ENCODE data around the gene CAMK1D.
A peak's percentile ranks its signal among the peaks of the same experiment; 100 is the strongest.

Gene CAMK1D

DNA sequence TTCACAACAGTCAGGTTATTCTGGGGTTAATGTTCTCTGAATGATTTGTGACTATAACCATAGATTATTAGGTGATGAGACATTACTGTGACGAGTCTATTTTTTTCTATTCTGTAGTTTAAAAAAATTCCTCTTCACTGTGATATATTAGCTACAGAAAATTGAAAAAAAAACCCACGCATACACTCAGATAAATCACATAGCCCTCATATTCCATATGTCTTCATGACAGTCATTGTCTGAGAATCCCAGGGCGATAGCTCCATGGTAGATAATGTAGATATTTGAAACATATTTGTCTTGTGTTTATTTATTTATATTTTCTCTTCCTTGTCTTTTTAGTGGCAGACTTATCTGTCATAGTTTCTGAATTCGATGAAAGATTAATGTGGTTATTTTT, 110.0 kb downstream of the CAMK1D start:
- DNase-seq (ENCODE audit: extremely low read depth in 1 of 2, low read depth in 1 of 2): no peak

DNA sequence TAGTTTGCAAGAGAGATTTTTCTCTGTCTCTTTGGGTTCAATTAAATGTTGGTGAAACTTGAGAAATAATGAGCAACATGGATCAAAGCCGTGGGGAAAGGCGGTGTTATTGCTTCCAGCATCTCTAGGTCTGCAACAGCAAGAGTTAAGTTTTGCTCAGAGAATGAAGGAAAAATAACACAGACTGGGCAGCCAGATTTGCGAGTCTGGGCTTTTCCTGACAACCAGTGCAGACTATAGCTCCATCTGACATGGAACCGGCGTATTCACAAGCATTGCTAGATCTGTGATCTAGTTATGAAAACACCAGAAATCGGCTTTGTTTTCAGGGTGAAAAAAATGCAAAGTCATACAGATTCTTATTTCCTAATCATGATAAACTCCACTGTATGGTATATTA, 110.4 kb downstream of the CAMK1D start:
- DNase-seq (ENCODE audit: extremely low read depth in 1 of 2, low read depth in 1 of 2): no peak

DNA sequence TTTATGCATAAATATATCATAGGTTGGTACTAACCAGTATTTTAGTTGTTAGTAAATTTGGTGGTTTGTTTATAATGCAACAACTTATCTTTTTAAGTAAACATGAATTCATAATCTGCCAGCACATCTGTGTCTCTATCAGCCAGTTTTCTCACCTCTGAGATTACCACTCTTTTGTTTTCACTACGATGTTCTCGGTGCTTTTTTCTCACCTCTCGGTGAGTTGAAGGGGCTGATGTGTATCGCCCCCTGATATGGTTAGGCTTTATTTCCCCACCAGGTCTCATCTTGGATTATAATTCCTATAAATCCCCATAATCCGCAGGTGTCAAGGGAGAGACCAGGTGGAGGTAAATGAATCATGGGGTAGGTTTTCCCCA, 114.1 kb downstream of the CAMK1D start:
- no peak for DNase-seq (ENCODE audit: extremely low read depth in 1 of 2, low read depth in 1 of 2)

GRCh38 chr10:12465385-12466136, 116.2 kb downstream of the CAMK1D start:
- DNase-seq (ENCODE audit: extremely low read depth in 1 of 2, low read depth in 1 of 2): no peak

- no peak for DNase-seq (ENCODE audit: extremely low read depth in 1 of 2, low read depth in 1 of 2)
These were observed 117.5 kb downstream of the CAMK1D start for GRCh38 chr10:12466704-12467305.

GRCh38 chr10:12469345-12469744, 120.0 kb downstream of the CAMK1D start:
- DNase-seq (ENCODE audit: extremely low read depth in 1 of 2, low read depth in 1 of 2): no peak

GRCh38 chr10:12470719-12471118, 121.4 kb downstream of the CAMK1D start:
- no peak for DNase-seq (ENCODE audit: extremely low read depth in 1 of 2, low read depth in 1 of 2)

GRCh38 chr10:12471135-12471534, 121.8 kb downstream of the CAMK1D start:
- no peak for DNase-seq (ENCODE audit: extremely low read depth in 1 of 2, low read depth in 1 of 2)

GRCh38 chr10:12473491-12473890, 124.1 kb downstream of the CAMK1D start:
- no peak for DNase-seq (ENCODE audit: extremely low read depth in 1 of 2, low read depth in 1 of 2)

- no peak for DNase-seq (ENCODE audit: extremely low read depth in 1 of 2, low read depth in 1 of 2)
These were observed 125.5 kb downstream of the CAMK1D start for GRCh38 chr10:12474727-12475412.

- DNase-seq (ENCODE audit: extremely low read depth in 1 of 2, low read depth in 1 of 2): no peak
These were observed 127.3 kb downstream of the CAMK1D start for GRCh38 chr10:12476656-12477055.

DNA sequence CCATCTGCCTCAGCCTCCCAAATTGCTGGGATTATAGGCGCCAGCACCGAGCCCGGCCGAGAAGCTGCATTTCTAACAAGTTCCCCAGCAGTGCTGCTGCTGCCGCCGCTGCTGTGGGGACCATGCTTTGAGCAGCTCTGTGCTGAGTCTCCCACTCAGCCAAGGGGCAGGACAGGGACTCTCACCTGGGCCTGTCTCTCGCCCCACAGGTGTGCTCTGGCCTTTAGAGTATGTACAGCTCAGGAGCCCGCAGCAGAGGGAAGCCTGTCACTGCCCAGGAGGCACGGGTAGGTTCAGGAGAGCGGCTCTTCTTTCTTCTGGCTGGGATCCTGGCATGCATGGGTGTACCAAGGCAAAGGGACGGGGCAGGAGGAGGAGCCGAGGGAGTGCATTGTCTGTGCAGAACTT, 130.1 kb downstream of the CAMK1D start:
- DNase-seq (ENCODE audit: extremely low read depth in 1 of 2, low read depth in 1 of 2): no peak

DNA sequence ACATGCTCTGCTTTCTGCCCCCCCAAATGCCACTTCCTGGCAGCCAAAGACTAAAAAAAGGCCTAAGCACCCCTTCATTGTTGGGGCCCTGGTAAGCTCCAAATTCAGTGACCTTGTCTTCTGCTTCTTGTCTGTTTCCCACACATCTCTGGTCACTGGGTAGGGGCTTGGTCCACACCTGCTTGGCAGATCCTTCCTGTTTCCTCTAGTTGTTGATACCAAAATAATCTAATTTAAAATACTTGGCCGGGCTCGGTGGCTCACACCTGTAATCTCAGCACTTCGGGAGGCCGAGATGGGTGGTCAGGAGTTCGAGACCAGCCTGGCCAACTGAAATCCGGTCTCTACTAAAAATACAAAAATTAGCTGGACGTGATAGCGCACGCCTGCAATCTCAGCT, 130.6 kb downstream of the CAMK1D start:
- DNase-seq (ENCODE audit: extremely low read depth in 1 of 2, low read depth in 1 of 2): no peak

DNA sequence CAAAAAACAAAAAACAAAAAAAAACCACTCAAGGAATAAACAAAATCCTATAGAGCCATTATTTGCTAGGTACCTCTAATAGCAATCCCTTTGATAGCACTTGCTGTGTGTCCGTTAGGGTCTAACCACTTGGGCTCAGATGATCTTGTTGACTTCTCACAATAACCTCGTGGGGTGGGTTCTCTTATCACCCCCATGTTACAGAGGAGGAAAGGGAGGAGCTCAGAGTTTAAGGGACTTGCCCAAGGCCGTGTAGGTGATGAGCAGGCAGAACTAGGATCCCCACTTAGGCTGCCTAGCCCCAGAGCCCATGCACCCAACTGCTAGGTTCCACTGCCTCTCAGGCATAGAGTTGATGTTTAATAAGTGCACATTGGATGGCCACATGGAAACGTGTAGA, 131.1 kb downstream of the CAMK1D start:
- DNase-seq (ENCODE audit: extremely low read depth in 1 of 2, low read depth in 1 of 2): no peak

- no peak for DNase-seq (ENCODE audit: extremely low read depth in 1 of 2, low read depth in 1 of 2)
These were observed 132.6 kb downstream of the CAMK1D start for GRCh38 chr10:12481924-12482323.

DNA sequence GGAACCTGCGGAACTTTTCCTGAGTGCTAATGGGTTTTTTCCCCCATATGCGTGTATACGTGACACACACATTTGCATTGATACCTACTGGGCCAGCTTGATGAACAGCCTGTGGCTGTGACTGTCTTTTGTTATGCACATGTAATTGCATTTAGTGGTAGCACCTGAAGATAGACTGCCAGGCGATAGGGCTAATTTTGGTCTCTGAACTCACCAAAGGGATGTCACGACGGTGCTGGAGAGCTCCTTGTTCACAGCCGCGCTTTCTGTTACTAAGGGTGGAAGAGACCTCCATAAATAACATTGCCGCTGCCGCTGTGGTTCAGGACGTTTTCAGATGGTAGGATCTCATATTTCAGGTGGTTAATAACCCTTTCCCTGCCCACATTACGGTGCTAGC, 133.2 kb downstream of the CAMK1D start:
- DNase-seq (ENCODE audit: extremely low read depth in 1 of 2, low read depth in 1 of 2): no peak

- no peak for DNase-seq (ENCODE audit: extremely low read depth in 1 of 2, low read depth in 1 of 2)
These were observed 134.9 kb downstream of the CAMK1D start for GRCh38 chr10:12484002-12484918.

- peak in 1 of 2 donors; percentile 7 for DNase-seq (ENCODE audit: extremely low read depth in 1 of 2, low read depth in 1 of 2)
These were observed 135.8 kb downstream of the CAMK1D start for GRCh38 chr10:12484941-12485805.

GRCh38 chr10:12487366-12487765, 138.0 kb downstream of the CAMK1D start:
- DNase-seq (ENCODE audit: extremely low read depth in 1 of 2, low read depth in 1 of 2): no peak

- no peak for DNase-seq (ENCODE audit: extremely low read depth in 1 of 2, low read depth in 1 of 2)
These were observed 139.3 kb downstream of the CAMK1D start for GRCh38 chr10:12488626-12489025.

All from activated CD8-positive, alpha-beta memory T cell treated with anti-CD3 and anti-CD28 coated beads for 1 hour (primary cell).